ENCODE results near the gene ATCAY. TPM values are rescaled to one million over a fixed set of nuclear protein-coding genes. Genes with fewer than 3 reads are reported as not detected.
A peak's percentile ranks its signal among the peaks of the same experiment; 100 is the strongest.

Gene ATCAY
- polyA plus RNA-seq, 1 donor from 2014 or later: 73.8 TPM

GRCh38 chr19:3975637-3976087 lies 95.2 kb downstream of the ATCAY start:
- Histone ChIP-seq H3K79me2 (replicated peaks; ENCODE audit: insufficient read depth, low read length) (peaks cover 1% of the 10 kb centered on the region), H3K9me2 (ENCODE audit: insufficient read depth, low read length) (no peaks in the 10 kb centered on the region), H3K27ac (ENCODE audit: low read length) (no peak overlapping the region), H3K4me2 (ENCODE audit: low read length) (no peak overlapping the region), H3K27me3 (ENCODE audit: insufficient read depth, low read depth, low read length) (no peaks in the 10 kb centered on the region), H3K9ac (ENCODE audit: low read length) (no peak overlapping the region), H4K20me1 (ENCODE audit: insufficient read depth) (peaks cover 12% of the 10 kb centered on the region), H2AFZ (ENCODE audit: low read depth, low read length) (no peak overlapping the region), H3F3A (ENCODE audit: insufficient read depth, low read length, poor library complexity, severe bottlenecking) (no peaks in the 10 kb centered on the region), H3K4me3 (ENCODE audit: low read length) (no peak overlapping the region), H3K36me3 (ENCODE audit: insufficient read depth, low read length) (no peaks in the 10 kb centered on the region), H3K9me3 (ENCODE audit: low read length) (no peaks in the 10 kb centered on the region)
- TF ChIP-seq SMC3 (conservative IDR thresholded peaks at IDR 0.05; ENCODE audit: poor library complexity) (no peak), POLR2AphosphoS5 (IDR thresholded peaks at IDR 0.05) (peak; percentile 41)

- Histone ChIP-seq H3K9ac (ENCODE audit: low read length) (no peak overlapping the region), H3K79me2 (replicated peaks; ENCODE audit: insufficient read depth, low read length) (no peaks in the 10 kb centered on the region), H2AFZ (ENCODE audit: low read depth, low read length) (no peak overlapping the region), H3K9me3 (ENCODE audit: low read length) (no peaks in the 10 kb centered on the region), H3K27ac (ENCODE audit: low read length) (no peak overlapping the region), H3K36me3 (ENCODE audit: insufficient read depth, low read length) (no peaks in the 10 kb centered on the region), H3K27me3 (ENCODE audit: insufficient read depth, low read depth, low read length) (no peaks in the 10 kb centered on the region), H4K20me1 (ENCODE audit: insufficient read depth) (peaks cover 20% of the 10 kb centered on the region), H3K4me3 (ENCODE audit: low read length) (no peak overlapping the region), H3K9me2 (ENCODE audit: insufficient read depth, low read length) (no peaks in the 10 kb centered on the region), H3K4me2 (ENCODE audit: low read length) (no peak overlapping the region), H3F3A (ENCODE audit: insufficient read depth, low read length, poor library complexity, severe bottlenecking) (no peaks in the 10 kb centered on the region)
- no peak for TF ChIP-seq MXI1 (conservative IDR thresholded peaks at IDR 0.05; ENCODE audit: poor library complexity, severe bottlenecking)
- TF ChIP-seq SMC3 (conservative IDR thresholded peaks at IDR 0.05; ENCODE audit: poor library complexity): no peak
- TF ChIP-seq EP300 (conservative IDR thresholded peaks at IDR 0.05; ENCODE audit: poor library complexity, severe bottlenecking): no peak
- TF ChIP-seq REST (IDR thresholded peaks at IDR 0.05; ENCODE audit: borderline replicate concordance): no peak
- no peak for TF ChIP-seq CTCF (IDR thresholded peaks at IDR 0.05; ENCODE audit: poor library complexity, severe bottlenecking)
- no peak for TF ChIP-seq RAD21 (conservative IDR thresholded peaks at IDR 0.05)
- TF ChIP-seq POLR2AphosphoS5 (IDR thresholded peaks at IDR 0.05): no peak
- TF ChIP-seq EZH2 (IDR thresholded peaks at IDR 0.05; ENCODE audit: borderline replicate concordance, insufficient read depth, low read length, poor library complexity, severe bottlenecking): no peak
- no peak for TF ChIP-seq TAF1 (IDR thresholded peaks at IDR 0.05; ENCODE audit: low read depth)
Observed at GRCh38 chr19:3976495-3977241, 96.2 kb downstream of the ATCAY start.

Small RNA genes within 50 kb of the gene (small RNA-seq; reads per million reads assigned to genes)
- gene RN7SL202P: 0 reads per million in 3 experiments

Other genes with a start within 250 kb of the ATCAY start
- gene PIP5K1C, start 180.2 kb upstream of the ATCAY start, polyA plus RNA-seq: 7.0 and 7.1 TPM in 2 replicates
- 0.15 TPM in 1 of 2 replicates, not detected in the other for gene TJP3, start 172.3 kb upstream of the ATCAY start, polyA plus RNA-seq
- gene APBA3, start 119.0 kb upstream of the ATCAY start, polyA plus RNA-seq: 37.1 and 56.3 TPM in 2 replicates
- gene MRPL54, start 118.0 kb upstream of the ATCAY start, polyA plus RNA-seq: 74.7 and 83.8 TPM in 2 replicates
- not detected in 2 replicates for gene RAX2, start 108.5 kb upstream of the ATCAY start, polyA plus RNA-seq
- gene MATK, start 94.3 kb upstream of the ATCAY start, polyA plus RNA-seq: 2.6 and 4.1 TPM in 2 replicates
- gene ZFR2, start 11.6 kb upstream of the ATCAY start, polyA plus RNA-seq: 9.0 and 16.9 TPM in 2 replicates
- not detected in 2 replicates for gene NMRK2, start 52.4 kb downstream of the ATCAY start, polyA plus RNA-seq
- gene DAPK3, start 90.4 kb downstream of the ATCAY start, polyA plus RNA-seq: 100 and 118 TPM in 2 replicates
- gene EEF2, start 104.8 kb downstream of the ATCAY start, polyA plus RNA-seq: 716 and 865 TPM in 2 replicates
- 22.3 and 27.0 TPM in 2 replicates for gene PIAS4, start 127.1 kb downstream of the ATCAY start, polyA plus RNA-seq
- gene ZBTB7A, start 186.2 kb downstream of the ATCAY start, polyA plus RNA-seq: 1.7 and 2.5 TPM in 2 replicates
- gene MAP2K2, start 243.4 kb downstream of the ATCAY start, polyA plus RNA-seq: 95.5 and 102 TPM in 2 replicates